CD4-positive, alpha-beta T cell (primary cell): ENCODE measurements around the gene NOTCH2NLA. TPM values are rescaled to one million over a fixed set of nuclear protein-coding genes. Genes with fewer than 3 reads are reported as not detected.
A peak's percentile ranks its signal among the peaks of the same experiment; 100 is the strongest.
"Not testable (repeated sequence)": the region's sequence is repeated elsewhere in the genome, so short reads cannot be mapped to it uniquely, and the experiment has no call there.

Source experiments
- ATAC-seq: fragments of 200-7000 bp; cut with Tn5 transposase; one replicate; pipeline ENCODE4 v1.10.0; 2022; ENCODE audit warnings: mild to moderate bottlenecking; ENCODE audit not compliant: poor library complexity
- CTCF ChIA-PET: fragments of 350-600 bp; sonication (Branson Sonifier 250); formaldehyde crosslinking; loops from one replicate; lab custom pipeline; 2021; ENCODE audit warnings: antibody characterized with exemption, inconsistent platforms; lab: Charles Lee
- POLR2A ChIA-PET: fragments of 350-600 bp; sonication (Branson Sonifier 250); formaldehyde crosslinking; loops from one replicate; lab custom pipeline; 2021; ENCODE audit warnings: antibody characterized with exemption, inconsistent platforms; lab: Charles Lee
- DNase-seq, 14 experiments: peaks; one replicate each; pipeline ENCODE4 v3.0.0-alpha.2; 2013 to 2020; ENCODE audit warnings: mixed read lengths in 2 of 14
- H3K27ac ChIP-seq, 2 donors: one replicate each; pipeline versions ENCODE4 v1.5.1 to v1.7.0; 2013; ENCODE audit warnings: low read length in 2 of 2, low read depth in 1 of 2, mild to moderate bottlenecking in 1 of 2
- H3K27me3 ChIP-seq, 2 experiments: 1 replicate in 1 of 2; 2 replicates in 1 of 2; pipeline versions ENCODE4 v1.6.1 to v1.7.0; 2013; ENCODE audit warnings: low read length in 2 of 2, control low read depth in 1 of 2, mild to moderate bottlenecking in 1 of 2, moderate library complexity in 1 of 2; ENCODE audit not compliant: insufficient read depth in 2 of 2, control insufficient read depth in 1 of 2
- H3K36me3 ChIP-seq: one replicate; pipeline ENCODE4 v1.6.1; 2013; ENCODE audit warnings: low read length, control low read depth; ENCODE audit not compliant: insufficient read depth
- H3K4me1 ChIP-seq: one replicate; pipeline ENCODE4 v1.6.1; 2013; ENCODE audit warnings: low read length, control low read depth; ENCODE audit not compliant: insufficient read depth
- H3K4me3 ChIP-seq: one replicate; pipeline ENCODE4 v1.5.1; 2013; ENCODE audit warnings: mild to moderate bottlenecking, low read length, moderate library complexity
- H3K9me3 ChIP-seq, 2 experiments: 1 replicate in 1 of 2; 2 replicates in 1 of 2; pipeline versions ENCODE4 v1.6.1 to v1.7.0; 2013; ENCODE audit warnings: low read length in 2 of 2, mild to moderate bottlenecking in 2 of 2, control low read depth in 1 of 2, moderate library complexity in 1 of 2; ENCODE audit not compliant: control insufficient read depth in 1 of 2, insufficient read depth in 1 of 2
- H3K27ac Mint-ChIP-seq: one replicate; pipeline ENCODE4 v1.8.0; 2020; ENCODE audit warnings: mixed read lengths
- H3K27me3 Mint-ChIP-seq: one replicate; pipeline ENCODE4 v1.8.0; 2021; ENCODE audit warnings: mixed read lengths
- H3K36me3 Mint-ChIP-seq: one replicate; pipeline ENCODE4 v1.8.0; 2021; ENCODE audit warnings: low read depth, mixed read lengths
- H3K4me1 Mint-ChIP-seq: one replicate; pipeline ENCODE4 v1.8.0; 2021; ENCODE audit warnings: low read depth, mixed read lengths
- H3K4me3 Mint-ChIP-seq: one replicate; pipeline ENCODE4 v1.8.0; 2020; ENCODE audit warnings: mild to moderate bottlenecking, mixed read lengths
- H3K9me3 Mint-ChIP-seq: one replicate; pipeline ENCODE4 v1.8.0; 2020; ENCODE audit warnings: mixed read lengths
- CTCF ChIP-seq: fragments of 200-600 bp; IDR thresholded peaks from one replicate; pipeline ENCODE4 v1.8.0; 2022; ENCODE audit warnings: antibody characterized with exemption, mild to moderate bottlenecking
- intact Hi-C, 2 experiments: fragments of 100-400 bp; cut with DNase I in 1 of 2; cut with micrococcal nuclease in 1 of 2; formaldehyde crosslinking; loops; one replicate each; pipeline versions ENCODE4 v1.15.1 to v1.9.0; 2023 to 2025; cut with DNase I, micrococcal nuclease
- total RNA-seq, 174 experiments: library from RNA in 2 of 174; stranded (reverse) in 2 of 174; gene quantifications; one replicate each; pipeline ENCODE4 v1.2.3 and lab custom pipeline; 2021 to 2026

Gene NOTCH2NLA
- total RNA-seq, 2 experiments from 2014 or later: 18.2 to 21.3 TPM

GRCh38 chr1:146167740-146168139 is 61.1 kb downstream of the NOTCH2NLA start:
- H3K27me3 ChIP-seq, H3K27ac ChIP-seq, H3K27ac Mint-ChIP-seq, H3K9me3 ChIP-seq, H3K4me1 ChIP-seq, H3K36me3 Mint-ChIP-seq, H3K4me3 Mint-ChIP-seq, ATAC-seq, H3K4me1 Mint-ChIP-seq, H3K36me3 ChIP-seq, CTCF ChIA-PET, H3K4me3 ChIP-seq, DNase-seq, H3K9me3 Mint-ChIP-seq, intact Hi-C loops, H3K27me3 Mint-ChIP-seq, POLR2A ChIA-PET: not testable (repeated sequence)

- DNase-seq, H3K27ac ChIP-seq, H3K27ac Mint-ChIP-seq, POLR2A ChIA-PET, H3K4me3 ChIP-seq, H3K27me3 Mint-ChIP-seq, H3K9me3 Mint-ChIP-seq, H3K36me3 ChIP-seq, H3K4me3 Mint-ChIP-seq, H3K9me3 ChIP-seq, H3K27me3 ChIP-seq, H3K4me1 ChIP-seq, H3K36me3 Mint-ChIP-seq, CTCF ChIA-PET, intact Hi-C loops, ATAC-seq, H3K4me1 Mint-ChIP-seq: not testable (repeated sequence)
Measured at GRCh38 chr1:146167273-146167672, 61.5 kb downstream of the NOTCH2NLA start.

- intact Hi-C loops, H3K9me3 Mint-ChIP-seq, H3K27me3 ChIP-seq, H3K4me3 ChIP-seq, H3K4me1 ChIP-seq, H3K27me3 Mint-ChIP-seq, H3K4me3 Mint-ChIP-seq, ATAC-seq, H3K4me1 Mint-ChIP-seq, H3K27ac ChIP-seq, H3K36me3 ChIP-seq, POLR2A ChIA-PET, H3K27ac Mint-ChIP-seq, H3K36me3 Mint-ChIP-seq, H3K9me3 ChIP-seq, CTCF ChIA-PET: not testable (repeated sequence)
- DNase-seq: peak in 2 of 14 experiments; percentile 1 to 7
- peak; percentile 30 for TF ChIP-seq CTCF
Measured at GRCh38 chr1:146144465-146144864, 84.4 kb downstream of the NOTCH2NLA start, which contains the start of gene NBPF10. Gene NBPF10 (minus strand): TSS chr1:146144804. CDS start chr1:146144769, 35 bp downstream.

Other genes starting within 250 kb of the NOTCH2NLA start
- gene TXNIP, start 232.4 kb downstream of the NOTCH2NLA start, total RNA-seq: 1,000 to 10,000 TPM; 1,317 to 1,358 TPM
- gene HJV, start 207.3 kb downstream of the NOTCH2NLA start, total RNA-seq: not detected
- 1 to 10 TPM; 2.4 to 2.5 TPM for gene NBPF10, start 84.2 kb downstream of the NOTCH2NLA start, total RNA-seq